GM21529 (cell line): ENCODE results near the gene CGB8.
"Not testable (repeated sequence)": the region's sequence is repeated elsewhere in the genome, so short reads cannot be mapped to it uniquely, and the experiment has no call there.

Experiments used
- ATAC-seq: cut with Tn5 transposase; IDR thresholded peaks from one replicate; pipeline ENCODE4 v1.9.1; 2021; ENCODE audit not compliant: unreplicated experiment

Gene CGB8

DNA sequence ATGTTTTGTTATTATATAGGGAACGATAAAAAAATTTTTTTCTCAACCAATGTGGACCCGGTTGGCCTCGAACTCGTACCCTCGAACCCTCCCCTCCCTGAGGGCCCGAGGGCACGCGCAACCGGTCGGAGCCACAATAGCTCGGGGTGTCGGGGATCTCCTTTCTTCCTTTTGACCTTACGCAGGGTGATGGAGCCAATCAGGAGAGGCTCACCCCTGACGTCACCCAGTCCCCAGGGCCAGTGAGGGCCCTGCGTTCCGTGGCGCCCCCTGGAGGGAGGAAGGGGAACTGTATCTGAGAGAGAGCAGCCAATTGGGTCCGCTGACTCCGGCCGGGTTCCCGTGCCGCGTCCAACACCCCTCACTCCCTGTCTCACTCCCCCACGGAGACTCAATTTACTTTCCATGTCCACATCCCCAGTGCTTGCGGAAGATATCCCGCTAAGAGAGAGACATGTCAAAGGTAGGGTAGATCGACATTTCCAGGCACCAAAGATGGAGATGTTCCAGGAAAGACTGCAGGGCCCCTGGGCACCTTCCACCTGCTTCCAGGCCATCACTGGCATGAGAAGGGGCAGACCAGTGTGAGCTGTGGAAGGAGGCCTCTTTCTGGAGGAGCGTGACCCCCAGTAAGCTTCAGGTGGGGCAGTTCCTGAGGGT lies 17.1 kb downstream of the CGB8 start, which contains the start of gene CGB2:
TSS of gene CGB2 (plus strand) at position 249 of the 660 bp plus-strand sequence. CDS start at position 455, 206 bp downstream.
- ATAC-seq, result not testable (repeated sequence)

DNA sequence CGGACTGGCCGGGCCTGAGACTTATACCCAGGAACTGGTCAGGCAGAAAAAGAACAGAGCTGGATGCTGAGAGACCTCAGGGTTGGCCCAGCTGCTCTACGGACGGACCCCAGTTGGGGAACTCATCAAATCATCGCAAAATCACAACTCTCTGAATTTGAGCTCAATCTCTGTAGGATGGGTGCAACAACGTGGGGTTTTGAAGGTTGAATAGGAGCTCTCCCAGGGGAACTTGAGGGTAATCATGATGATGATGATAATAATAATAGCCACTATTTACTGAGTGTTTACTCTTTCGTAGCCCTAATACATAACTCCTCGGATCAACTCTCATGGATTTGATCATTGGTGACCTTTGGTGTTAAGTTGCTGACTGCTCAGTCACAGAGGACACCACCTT lies 18.6 kb downstream of the CGB8 start:
- ATAC-seq, result not testable (repeated sequence)

DNA sequence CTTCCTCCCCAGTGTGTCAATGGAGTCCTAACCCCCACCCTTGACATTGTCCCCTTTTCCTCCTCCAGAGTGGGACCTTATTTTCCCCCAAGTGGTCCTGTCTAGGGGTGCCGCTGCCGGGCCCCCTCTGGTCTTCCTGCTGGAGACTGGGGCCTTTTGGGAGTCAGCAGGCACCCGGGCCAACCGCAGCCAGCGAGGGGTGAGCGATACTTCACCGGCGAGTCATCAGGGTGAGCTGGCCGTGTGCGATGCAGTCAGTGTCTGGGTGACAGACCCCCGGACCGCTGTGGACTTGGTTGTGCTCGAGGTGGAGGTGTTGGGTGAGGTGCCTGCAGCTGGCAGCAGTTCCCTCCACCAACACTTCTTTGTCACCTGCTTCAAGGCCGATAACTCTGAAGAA lies 19.2 kb downstream of the CGB8 start:
- ATAC-seq, result not testable (repeated sequence)

DNA sequence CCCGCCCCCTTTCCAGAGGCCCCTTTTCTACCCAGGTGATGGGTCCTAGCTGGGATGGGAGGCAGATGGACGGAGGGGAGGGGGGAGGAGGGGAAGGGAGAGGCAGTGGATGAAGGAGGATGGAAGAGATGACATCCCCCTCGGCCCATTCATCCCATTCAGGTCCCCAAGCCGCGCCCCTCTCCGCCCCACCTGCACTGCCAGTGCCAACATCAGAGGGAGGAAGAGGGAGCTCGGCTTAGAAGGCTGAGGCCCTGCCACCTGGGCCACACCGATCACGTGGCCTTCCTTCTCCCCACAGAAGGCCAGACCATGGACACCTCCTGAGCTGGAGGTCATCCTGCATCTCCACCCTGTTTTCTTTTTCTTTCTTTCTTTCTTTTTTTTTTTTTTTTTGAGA lies 20.2 kb downstream of the CGB8 start:
- not testable (repeated sequence) for ATAC-seq

DNA sequence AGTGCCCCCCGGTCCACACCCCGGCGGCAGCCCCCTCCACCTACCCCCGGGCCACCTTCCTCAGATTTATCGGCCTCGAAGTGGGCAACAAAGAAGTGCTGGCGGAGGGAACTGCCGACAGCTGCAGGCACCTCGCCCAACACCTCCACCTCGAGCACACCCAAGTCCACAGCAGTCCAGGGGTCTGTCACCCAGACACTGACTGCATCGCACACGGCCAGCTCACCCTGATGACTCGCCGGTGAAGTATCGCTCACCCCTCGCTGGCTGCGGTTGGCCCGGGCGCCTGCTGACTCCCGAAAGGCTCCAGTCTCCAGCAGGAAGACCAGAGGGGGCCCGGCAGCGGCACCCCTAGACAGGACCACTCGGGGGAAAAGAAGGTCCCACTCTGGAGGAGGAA lies 23.3 kb downstream of the CGB8 start:
- ATAC-seq, result not testable (repeated sequence)

DNA sequence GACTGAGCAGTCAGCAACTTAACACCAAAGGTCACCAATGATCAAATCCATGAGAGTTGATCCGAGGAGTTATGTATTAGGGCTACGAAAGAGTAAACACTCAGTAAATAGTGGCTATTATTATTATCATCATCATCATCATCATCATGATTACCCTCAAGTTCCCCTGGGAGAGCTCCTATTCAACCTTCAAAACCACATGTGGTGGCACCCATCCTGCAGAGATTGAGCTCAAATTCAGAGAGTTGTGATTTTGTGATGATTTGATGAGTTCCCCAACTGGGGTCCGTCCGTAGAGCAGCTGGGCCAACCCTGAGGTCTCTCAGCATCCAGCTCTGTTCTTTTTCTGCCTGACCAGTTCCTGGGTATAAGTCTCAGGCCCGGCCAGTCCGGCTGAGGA lies 23.8 kb downstream of the CGB8 start:
- ATAC-seq, result not testable (repeated sequence)

DNA sequence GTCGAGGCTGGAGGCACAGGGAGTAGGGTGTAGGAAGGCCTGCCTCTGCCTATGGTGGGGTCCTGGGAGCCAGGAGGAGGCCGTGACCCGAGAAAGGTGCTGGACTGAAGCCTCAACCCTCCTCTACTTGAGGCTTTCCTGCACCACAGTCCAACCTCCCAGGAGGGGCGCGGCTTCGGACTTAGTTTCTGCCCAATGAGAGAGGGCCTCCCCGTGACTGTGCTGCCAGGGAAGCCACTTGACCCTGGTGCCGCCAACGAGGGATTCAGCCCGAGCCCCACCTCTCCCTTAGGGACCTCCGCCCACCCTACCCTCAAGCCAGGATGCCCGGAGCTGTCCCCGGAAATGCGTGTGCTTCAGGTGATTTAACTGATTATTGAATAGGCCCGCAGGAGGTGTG lies 24.7 kb downstream of the CGB8 start, which contains the start of gene CGB3:
TSS of gene CGB3 (minus strand) at position 101 of the 400 bp plus-strand sequence. CDS start 362 bp downstream, outside the sequence.
- ATAC-seq, result not testable (repeated sequence)

DNA sequence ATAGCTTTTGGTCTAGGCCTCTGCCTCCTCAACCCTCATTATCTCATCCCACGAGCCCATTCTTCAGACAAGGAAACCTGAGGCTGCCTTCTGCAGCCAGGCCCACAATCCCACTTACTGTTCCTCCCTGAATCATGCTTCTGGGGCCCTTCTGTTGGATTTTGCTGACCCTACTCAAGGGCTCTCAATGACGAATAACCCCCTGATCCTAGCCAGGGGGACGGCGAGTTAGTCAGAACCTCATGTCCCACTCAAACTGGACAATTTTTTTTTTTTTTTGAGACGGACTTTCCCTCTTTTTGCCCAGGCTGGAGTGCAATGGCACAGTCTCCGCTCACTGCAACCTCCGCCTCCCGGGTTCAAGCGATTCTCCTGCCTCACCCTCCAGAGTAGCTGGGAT lies 26.8 kb downstream of the CGB8 start:
- ATAC-seq, result no peak

DNA sequence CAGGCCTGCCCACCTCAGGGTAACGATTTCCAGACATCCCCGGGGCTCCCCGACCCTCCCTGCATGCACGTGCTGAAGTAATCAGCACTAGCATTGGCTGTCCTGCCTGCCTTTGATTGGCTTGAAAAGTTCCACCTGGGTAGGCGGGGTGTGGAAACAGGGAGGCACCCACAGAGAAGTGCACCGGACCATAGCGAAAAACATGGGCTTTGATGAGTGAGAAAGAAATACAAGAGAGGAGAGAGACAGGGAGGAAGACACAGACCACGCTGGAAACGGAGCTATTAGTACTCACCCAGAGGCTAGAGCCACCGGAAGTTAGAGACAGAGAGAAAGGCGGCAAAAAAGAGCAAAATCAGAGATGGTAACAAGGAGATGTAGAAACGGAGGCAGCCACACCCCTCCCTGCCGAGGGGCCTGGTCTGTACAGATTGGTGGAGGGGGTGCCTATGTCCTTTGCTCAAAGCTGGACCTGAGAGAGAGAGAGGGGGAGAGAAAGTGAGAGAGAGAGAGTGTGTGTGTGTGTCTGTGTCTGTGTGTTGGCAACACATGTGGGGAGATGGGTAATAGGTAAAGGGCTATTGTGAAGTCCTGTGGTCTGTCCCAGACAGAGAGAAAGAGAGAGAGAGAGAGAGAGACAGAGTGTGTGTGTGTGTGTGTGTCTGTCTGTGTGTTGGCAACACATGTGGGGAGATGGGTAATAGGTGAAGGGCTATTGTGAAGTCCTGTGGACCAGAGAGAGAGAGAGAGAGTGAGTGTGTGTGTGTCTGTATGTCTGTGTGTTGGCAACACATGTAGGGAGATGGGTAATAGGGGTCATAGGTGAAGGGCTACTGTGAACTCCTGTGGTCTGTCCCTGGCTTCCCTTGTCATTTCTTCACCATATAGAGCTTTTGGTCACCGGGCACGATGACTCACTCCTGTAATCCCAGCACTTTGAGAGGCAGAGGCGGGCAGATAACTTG lies 27.7 kb downstream of the CGB8 start:
- no peak for ATAC-seq

DNA sequence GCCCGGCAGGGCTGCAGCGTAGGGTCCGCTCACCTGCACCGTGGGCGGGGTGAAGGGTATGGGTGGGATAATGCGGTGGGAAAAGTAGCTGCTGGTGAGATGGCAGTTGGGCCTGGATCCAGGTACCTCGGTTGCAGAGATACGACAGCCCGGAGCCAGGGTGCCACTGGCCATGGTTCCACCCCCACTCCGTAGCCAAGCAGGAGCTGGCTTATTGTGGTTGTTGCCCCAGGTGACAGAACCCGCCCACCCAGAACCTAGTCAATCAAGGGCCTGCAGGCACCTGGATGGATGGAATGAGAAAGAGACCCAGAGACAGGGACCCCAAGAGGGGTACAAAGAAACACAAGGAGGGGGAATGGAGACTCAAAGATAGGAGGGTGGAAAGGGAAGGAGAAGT lies 28.6 kb downstream of the CGB8 start:
- no peak for ATAC-seq

DNA sequence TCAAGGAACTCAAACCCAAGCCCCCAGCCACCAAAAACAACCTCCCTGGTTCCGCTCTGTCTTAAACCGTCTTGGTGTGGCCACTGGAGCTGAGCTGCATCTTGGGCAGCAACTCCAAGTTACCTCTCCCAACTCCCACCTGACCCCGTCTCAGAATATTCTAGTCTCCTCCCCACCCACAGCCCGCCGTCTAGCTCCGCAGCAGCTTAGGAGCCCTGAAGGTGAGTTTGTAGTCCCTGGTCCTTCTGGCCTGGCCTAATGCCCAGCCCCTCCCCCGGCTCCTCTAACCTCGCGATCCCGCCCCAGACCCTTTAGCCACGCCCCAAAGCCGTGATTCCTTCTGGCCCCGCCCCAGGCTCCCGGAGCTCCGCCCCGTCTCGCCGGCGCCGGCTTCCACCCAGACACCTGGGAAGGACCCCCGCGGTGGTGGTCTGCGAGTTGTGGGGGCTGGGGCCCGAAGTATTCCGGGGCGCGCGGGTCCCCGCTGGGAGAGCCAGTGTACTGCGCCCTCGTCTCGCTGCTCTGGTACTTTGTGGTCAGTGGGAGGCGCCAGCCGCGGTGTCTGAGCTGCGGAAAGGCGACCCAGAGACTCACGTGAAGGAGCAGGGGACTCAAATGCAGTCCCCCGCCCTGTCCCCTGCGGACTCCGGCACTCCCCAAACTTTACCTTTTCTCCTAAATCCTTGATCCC lies 29.5 kb downstream of the CGB8 start:
- ATAC-seq, result no peak

DNA sequence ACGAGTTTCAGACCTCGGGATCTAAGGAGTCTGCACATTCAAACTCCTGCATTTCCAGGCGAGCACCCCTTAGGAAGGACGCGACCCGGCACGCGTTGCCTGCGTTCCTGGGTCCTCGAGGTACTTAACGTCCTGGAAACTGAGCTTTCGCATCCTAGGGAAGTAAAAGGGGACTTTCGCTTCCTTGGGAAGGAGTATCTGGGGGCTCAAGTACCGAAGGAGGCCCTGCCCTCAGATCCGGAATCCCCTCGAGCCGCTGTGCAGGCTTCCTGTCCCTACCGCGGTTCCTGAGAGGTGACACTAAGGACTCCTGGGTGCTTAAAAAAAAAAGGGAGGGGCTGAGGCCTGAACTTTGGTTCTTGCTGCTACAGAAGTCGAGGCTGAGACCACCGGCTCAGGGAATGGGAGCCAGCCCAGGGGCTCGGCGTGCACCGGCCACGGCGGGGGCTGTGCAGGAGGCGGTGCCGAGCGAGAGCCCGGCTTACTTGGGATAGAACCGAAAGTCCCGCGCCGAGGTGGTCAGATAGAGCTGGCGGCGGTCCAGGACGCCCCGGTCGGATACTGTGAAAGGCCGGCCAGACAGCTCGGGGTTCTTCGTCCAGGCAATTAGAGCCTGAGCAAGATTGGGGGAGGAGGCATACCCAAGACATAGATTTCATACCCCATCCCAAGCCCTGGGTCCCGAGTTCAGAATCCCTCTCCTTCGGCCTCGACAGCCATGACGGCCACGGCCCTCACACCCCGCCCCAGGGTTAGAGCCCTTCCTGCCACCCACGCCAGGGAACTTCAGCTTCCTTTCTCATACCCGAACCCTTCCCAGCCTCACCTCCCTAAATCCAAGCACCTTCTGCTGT lies 30.3 kb downstream of the CGB8 start:
- not testable (repeated sequence) for ATAC-seq

DNA sequence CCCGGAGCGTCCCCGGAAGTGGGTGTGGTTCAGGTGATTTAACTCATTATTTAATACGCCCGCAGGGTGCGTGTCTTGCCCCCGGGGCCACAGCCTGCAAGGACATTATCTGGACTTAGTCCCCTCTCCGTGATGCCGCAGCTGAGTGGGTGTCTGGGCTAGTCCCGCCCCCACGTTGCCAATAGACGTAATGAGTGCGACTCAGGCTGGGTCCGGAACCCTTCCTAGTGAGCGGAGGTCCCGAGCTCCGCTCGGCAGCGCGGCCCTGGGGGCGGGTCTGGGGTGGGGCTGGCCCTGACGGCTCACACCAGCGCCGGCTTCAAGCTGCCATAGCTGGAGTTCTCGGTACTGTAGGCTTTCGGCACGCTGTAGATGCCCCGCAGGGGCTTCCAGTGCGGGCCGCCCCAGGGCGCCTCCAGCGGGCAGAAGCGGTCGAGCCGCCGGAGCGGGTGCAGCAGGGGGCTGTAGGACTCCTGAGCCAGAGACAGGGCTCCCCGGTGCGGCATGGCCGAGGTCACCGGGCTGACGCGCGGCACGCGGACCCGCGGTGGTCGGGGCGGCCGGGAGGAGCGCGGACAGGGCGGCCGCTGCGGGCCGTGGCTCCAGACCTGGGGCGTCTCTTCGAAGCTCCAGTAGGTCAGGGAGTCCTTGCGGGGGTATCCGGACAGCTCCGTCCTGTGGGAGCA lies 31.1 kb downstream of the CGB8 start:
- no peak for ATAC-seq

DNA sequence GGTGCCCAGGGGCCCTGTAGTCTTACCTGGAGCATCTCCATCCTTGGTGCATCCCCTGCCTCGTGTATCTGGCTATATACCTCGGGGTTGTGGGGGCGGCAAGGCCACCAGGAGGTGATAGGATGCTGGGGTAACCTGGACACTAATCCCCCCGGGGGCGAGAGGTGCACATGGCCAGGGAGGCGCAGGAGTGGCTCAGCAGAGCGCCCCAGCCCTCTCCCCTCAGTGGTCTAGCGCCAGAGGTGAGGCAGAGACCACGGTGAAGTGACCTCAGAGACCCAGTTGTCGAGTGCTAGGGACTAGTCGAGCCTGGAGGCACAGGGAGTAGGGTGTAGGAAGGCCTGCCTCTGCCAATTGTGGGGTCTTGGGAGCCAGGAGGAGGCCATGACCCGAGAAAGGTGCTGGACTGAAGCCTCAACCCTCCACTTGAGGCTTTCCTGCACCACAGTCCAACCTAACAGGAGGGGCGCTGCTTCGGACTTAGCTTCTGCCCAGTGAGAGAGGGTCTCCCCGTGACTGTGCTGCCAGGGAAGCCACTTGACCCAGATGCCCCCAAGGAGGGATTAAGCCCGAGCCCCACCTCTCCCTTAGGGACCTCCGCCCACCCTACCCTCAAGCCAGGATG lies 31.8 kb downstream of the CGB8 start, which contains the start of gene LHB:
TSS of gene LHB (minus strand) at position 51 of the 625 bp plus-strand sequence. CDS start at position 41, 10 bp downstream.
- no peak for ATAC-seq

DNA sequence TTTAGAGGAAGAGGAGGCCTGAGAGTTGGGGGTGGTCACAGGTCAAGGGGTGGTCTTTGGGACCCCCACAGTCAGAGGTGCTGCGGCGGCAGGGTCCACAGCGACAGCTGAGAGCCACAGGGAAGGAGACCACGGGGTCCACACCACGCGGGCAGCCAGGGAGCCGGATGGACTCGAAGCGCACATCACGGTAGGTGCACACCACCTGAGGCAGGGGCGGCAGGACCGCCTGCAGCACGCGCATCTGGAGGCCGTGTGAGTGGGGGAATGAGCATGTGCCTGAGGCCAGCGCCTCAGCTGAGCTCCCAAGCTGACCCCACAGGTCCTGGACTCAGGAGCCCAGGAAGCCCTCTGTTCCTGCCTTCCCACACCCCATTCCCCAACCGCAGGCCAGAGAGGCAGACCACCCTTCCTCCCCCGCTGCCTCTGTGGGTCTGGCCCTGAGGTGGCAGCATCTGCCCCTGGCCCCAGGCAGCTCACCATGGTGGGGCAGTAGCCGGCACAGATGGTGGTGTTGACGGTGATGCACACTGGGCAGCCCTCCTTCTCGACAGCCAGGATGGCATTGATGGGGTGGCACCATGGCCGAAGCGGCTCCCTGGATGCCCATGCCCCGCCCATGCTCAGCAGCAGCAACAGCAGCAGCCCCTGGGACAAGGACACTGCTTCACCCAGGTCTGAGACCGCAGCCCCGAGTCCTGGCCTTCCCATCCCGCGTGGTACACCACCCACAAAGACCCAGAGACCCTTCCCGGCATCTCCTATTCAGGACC lies 32.7 kb downstream of the CGB8 start:
- no peak for ATAC-seq

DNA sequence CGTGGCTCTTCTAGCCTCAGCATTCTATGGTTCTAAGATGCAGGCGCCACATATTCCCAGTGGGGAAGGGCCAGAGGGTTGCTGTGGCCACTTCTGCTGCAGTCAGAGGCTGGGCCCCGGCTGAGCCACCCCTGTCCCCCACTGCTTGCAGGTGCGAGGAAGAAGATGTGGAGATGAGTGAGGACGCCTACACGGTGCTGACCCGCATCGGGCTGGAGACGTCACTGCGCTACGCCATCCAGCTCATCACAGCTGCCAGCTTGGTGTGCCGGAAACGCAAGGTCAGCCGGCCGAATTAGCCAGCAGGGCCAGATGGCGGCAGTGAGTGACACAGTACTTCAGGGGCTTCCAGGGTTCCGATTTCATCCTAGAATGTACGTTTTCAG lies 34.0 kb downstream of the CGB8 start:
- ATAC-seq, result no peak

DNA sequence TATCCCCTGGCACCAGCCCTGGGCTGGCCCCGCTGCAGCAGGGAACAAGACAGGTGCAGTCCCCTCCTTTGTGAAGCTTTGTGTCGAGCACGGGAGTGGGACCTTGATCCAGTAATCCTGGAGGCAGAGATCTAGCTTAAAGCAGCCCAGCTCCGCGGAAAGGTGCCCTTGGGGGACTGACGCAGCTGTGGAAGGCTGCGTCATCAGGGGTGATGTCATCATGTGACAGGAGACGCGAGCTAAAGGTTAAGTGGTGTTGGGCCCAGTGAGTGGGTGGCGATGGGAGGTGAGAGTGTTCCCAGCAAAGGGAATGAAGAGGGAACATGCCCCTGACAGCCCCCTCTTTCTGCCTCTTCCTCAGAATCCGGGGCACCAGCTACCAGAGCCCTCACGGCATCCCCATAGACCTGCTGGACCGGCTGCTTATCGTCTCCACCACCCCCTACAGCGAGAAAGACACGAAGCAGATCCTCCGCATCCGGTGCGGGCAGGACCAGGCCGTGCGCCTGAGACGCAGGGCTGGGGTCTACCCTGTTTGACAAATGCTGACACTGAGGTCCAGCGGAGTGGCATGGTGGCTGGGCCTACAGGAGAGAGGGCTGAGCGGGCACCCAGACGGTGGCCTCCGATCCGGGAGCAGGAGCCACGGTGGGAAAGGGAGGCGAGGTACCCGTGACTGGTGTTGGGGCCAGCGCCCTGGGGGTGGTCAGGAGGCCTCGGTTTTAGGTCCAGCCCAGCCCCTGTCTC lies 34.6 kb downstream of the CGB8 start:
- no peak for ATAC-seq

DNA sequence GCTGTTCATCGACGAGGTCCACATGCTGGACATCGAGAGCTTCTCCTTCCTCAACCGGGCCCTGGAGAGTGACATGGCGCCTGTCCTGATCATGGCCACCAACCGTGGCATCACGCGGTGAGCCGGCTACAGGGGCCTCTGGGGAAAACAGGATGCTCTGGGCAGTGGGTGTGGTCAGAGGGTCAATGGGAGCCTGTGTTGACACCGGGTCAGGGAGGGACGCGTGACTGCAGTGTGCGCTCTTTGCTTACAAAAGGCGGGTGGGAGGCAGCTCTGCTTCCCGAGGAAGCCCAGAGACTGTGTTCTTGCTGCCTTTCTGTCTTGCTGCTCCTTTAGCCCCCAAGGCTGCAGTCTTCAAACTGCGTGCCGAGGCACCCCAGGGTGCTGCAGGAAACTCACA lies 37.7 kb downstream of the CGB8 start:
- no peak for ATAC-seq
